ENCODE data around the gene EGFR. TPM values are rescaled to one million over a fixed set of nuclear protein-coding genes. Genes with fewer than 3 reads are reported as not detected.

The EGFR gene
- total RNA-seq, 2 experiments from 2014 or later, result 0.09 TPM; not detected in 1

GRCh38 chr7:55147101-55147500, 128.3 kb downstream of the EGFR start:
- Mint-ChIP-seq H3K4me3 (no peak overlapping the region), H3K36me3 (ENCODE audit: low read depth) (no peaks in the 10 kb centered on the region), H3K4me1 (no peaks in the 10 kb centered on the region), H3K9me3 (ENCODE audit: low read depth) (no peaks in the 10 kb centered on the region), H3K27ac (no peak overlapping the region), H3K27me3 (peaks cover 32% of the 10 kb centered on the region)
- CTCF ChIA-PET, result no interaction called here
- intact Hi-C loops (cut with DNase I, micrococcal nuclease), result no loop called here
- ATAC-seq (no peak), DNase-seq (no peak)
- POLR2A ChIA-PET, result no interaction called here

- intact Hi-C loops (cut with DNase I, micrococcal nuclease), result no loop called here
- DNase-seq, result no peak
- Mint-ChIP-seq H3K4me1 (no peaks in the 10 kb centered on the region), H3K27me3 (peaks cover 32% of the 10 kb centered on the region), H3K27ac (no peak overlapping the region), H3K36me3 (ENCODE audit: low read depth) (no peaks in the 10 kb centered on the region), H3K4me3 (no peak overlapping the region), H3K9me3 (ENCODE audit: low read depth) (no peaks in the 10 kb centered on the region)
- POLR2A ChIA-PET, result no interaction called here
- CTCF ChIA-PET, result no interaction called here
- ATAC-seq, result no peak
These were observed 128.9 kb downstream of the EGFR start for GRCh38 chr7:55147736-55148135.

GRCh38 chr7:55148571-55148970, 129.8 kb downstream of the EGFR start:
- Mint-ChIP-seq H3K9me3 (ENCODE audit: low read depth) (no peaks in the 10 kb centered on the region), H3K27ac (no peak overlapping the region), H3K4me3 (no peak overlapping the region), H3K4me1 (no peaks in the 10 kb centered on the region), H3K27me3 (peaks cover 27% of the 10 kb centered on the region), H3K36me3 (ENCODE audit: low read depth) (no peaks in the 10 kb centered on the region)
- DNase-seq, result no peak
- no peak for ATAC-seq
- POLR2A ChIA-PET, result no interaction called here
- intact Hi-C loops (cut with DNase I, micrococcal nuclease), result no loop called here
- CTCF ChIA-PET, result no interaction called here

- ATAC-seq (no peak), DNase-seq (no peak)
- intact Hi-C loops (cut with DNase I, micrococcal nuclease), result no loop called here
- no peaks in the 10 kb centered on the region for H3K4me1 Mint-ChIP-seq
- no peak overlapping the region for H3K27ac Mint-ChIP-seq
- no peaks in the 10 kb centered on the region for H3K36me3 Mint-ChIP-seq (ENCODE audit: low read depth)
- CTCF ChIA-PET, result interaction anchor here (0.6 kb wide), 1 partner anchor 21 kb away, joined by 5 read pairs; no protein-coding TSS in a partner anchor
- POLR2A ChIA-PET, result no interaction called here
- no peak overlapping the region for H3K4me3 Mint-ChIP-seq
- peaks cover 24% of the 10 kb centered on the region for H3K27me3 Mint-ChIP-seq
- H3K9me3 Mint-ChIP-seq (ENCODE audit: low read depth), result no peaks in the 10 kb centered on the region
These were observed 130.2 kb downstream of the EGFR start for GRCh38 chr7:55149001-55149400.

- ChIA-PET CTCF (no interaction called here), POLR2A (no interaction called here)
- Mint-ChIP-seq H3K4me1 (no peaks in the 10 kb centered on the region), H3K27ac (no peak overlapping the region), H3K9me3 (ENCODE audit: low read depth) (no peaks in the 10 kb centered on the region), H3K36me3 (ENCODE audit: low read depth) (no peaks in the 10 kb centered on the region), H3K27me3 (peaks cover 19% of the 10 kb centered on the region), H3K4me3 (no peak overlapping the region)
- intact Hi-C loops (cut with DNase I, micrococcal nuclease), result no loop called here
- ATAC-seq (no peak), DNase-seq (no peak)
These were observed 131.3 kb downstream of the EGFR start for GRCh38 chr7:55150166-55150565.

- H3K27ac Mint-ChIP-seq, result no peak overlapping the region
- ATAC-seq (no peak), DNase-seq (no peak)
- POLR2A ChIA-PET, result no interaction called here
- peaks cover 12% of the 10 kb centered on the region for H3K27me3 Mint-ChIP-seq
- no peaks in the 10 kb centered on the region for H3K4me1 Mint-ChIP-seq
- H3K4me3 Mint-ChIP-seq, result no peak overlapping the region
- no peaks in the 10 kb centered on the region for H3K9me3 Mint-ChIP-seq (ENCODE audit: low read depth)
- intact Hi-C loops (cut with DNase I, micrococcal nuclease), result no loop called here
- H3K36me3 Mint-ChIP-seq (ENCODE audit: low read depth), result no peaks in the 10 kb centered on the region
- CTCF ChIA-PET, result no interaction called here
These were observed 132.1 kb downstream of the EGFR start for GRCh38 chr7:55150709-55151451.

GRCh38 chr7:55152516-55152915, 133.7 kb downstream of the EGFR start:
- Mint-ChIP-seq H3K27ac (no peak overlapping the region), H3K27me3 (peaks cover 8% of the 10 kb centered on the region), H3K9me3 (ENCODE audit: low read depth) (no peaks in the 10 kb centered on the region), H3K36me3 (ENCODE audit: low read depth) (no peaks in the 10 kb centered on the region), H3K4me1 (no peaks in the 10 kb centered on the region), H3K4me3 (no peak overlapping the region)
- DNase-seq (no peak), ATAC-seq (no peak)
- intact Hi-C loops (cut with DNase I, micrococcal nuclease), result no loop called here
- ChIA-PET POLR2A (no interaction called here), CTCF (interaction anchor here (0.6 kb wide), 1 partner anchor 282 kb away, joined by 3 read pairs; no protein-coding TSS in a partner anchor)

GRCh38 chr7:55154096-55154495, 135.3 kb downstream of the EGFR start:
- Mint-ChIP-seq H3K36me3 (ENCODE audit: low read depth) (no peaks in the 10 kb centered on the region), H3K27me3 (peaks cover 10% of the 10 kb centered on the region), H3K27ac (no peak overlapping the region), H3K4me3 (no peak overlapping the region), H3K4me1 (no peaks in the 10 kb centered on the region), H3K9me3 (ENCODE audit: low read depth) (no peaks in the 10 kb centered on the region)
- POLR2A ChIA-PET, result no interaction called here
- intact Hi-C loops (cut with DNase I, micrococcal nuclease), result no loop called here
- DNase-seq, result no peak
- no peak for ATAC-seq
- CTCF ChIA-PET, result no interaction called here

- Mint-ChIP-seq H3K4me1 (no peaks in the 10 kb centered on the region), H3K27ac (no peak overlapping the region), H3K4me3 (no peak overlapping the region), H3K36me3 (ENCODE audit: low read depth) (no peaks in the 10 kb centered on the region), H3K27me3 (peaks cover 12% of the 10 kb centered on the region), H3K9me3 (ENCODE audit: low read depth) (no peaks in the 10 kb centered on the region)
- intact Hi-C loops (cut with DNase I, micrococcal nuclease), result no loop called here
- ChIA-PET CTCF (interaction anchor here (0.6 to 0.7 kb wide), 2 partner anchors 42 to 70 kb away, joined by 3 read pairs; no protein-coding TSS in a partner anchor), POLR2A (no interaction called here)
- no peak for DNase-seq
- no peak for ATAC-seq
These were observed 136.7 kb downstream of the EGFR start for GRCh38 chr7:55155351-55156117.

- no peaks in the 10 kb centered on the region for H3K4me1 Mint-ChIP-seq
These were observed 138.3 kb downstream of the EGFR start for GRCh38 chr7:55156919-55157763.

GRCh38 chr7:55157764-55158105, 138.9 kb downstream of the EGFR start:
- peaks cover 14% of the 10 kb centered on the region for H3K27me3 Mint-ChIP-seq
- DNase-seq, result no peak

More at GRCh38 chr7:55156919-55157763, 138.3 kb downstream of the EGFR start:
- peaks cover 14% of the 10 kb centered on the region for H3K27me3 Mint-ChIP-seq
- ATAC-seq (no peak), DNase-seq (no peak)
- ChIA-PET CTCF (no interaction called here), POLR2A (no interaction called here)
- no peaks in the 10 kb centered on the region for H3K36me3 Mint-ChIP-seq (ENCODE audit: low read depth)
- H3K9me3 Mint-ChIP-seq (ENCODE audit: low read depth), result no peaks in the 10 kb centered on the region
- no peak overlapping the region for H3K4me3 Mint-ChIP-seq
- intact Hi-C loops (cut with DNase I, micrococcal nuclease), result no loop called here
- no peak overlapping the region for H3K27ac Mint-ChIP-seq

More at GRCh38 chr7:55157764-55158105, 138.9 kb downstream of the EGFR start:
- ChIA-PET POLR2A (no interaction called here), CTCF (no interaction called here)
- Mint-ChIP-seq H3K4me1 (no peaks in the 10 kb centered on the region), H3K36me3 (ENCODE audit: low read depth) (no peaks in the 10 kb centered on the region), H3K4me3 (no peak overlapping the region), H3K9me3 (ENCODE audit: low read depth) (no peaks in the 10 kb centered on the region), H3K27ac (no peak overlapping the region)
- intact Hi-C loops (cut with DNase I, micrococcal nuclease), result no loop called here
- no peak for ATAC-seq
